ENCODE data around the gene SEPTIN3. TPM values are rescaled to one million over a fixed set of nuclear protein-coding genes. Genes with fewer than 3 reads are reported as not detected.
A peak's percentile ranks its signal among the peaks of the same experiment; 100 is the strongest.
"Not testable (repeated sequence)": the region's sequence is repeated elsewhere in the genome, so short reads cannot be mapped to it uniquely, and the experiment has no call there.

SEPTIN3 gene
- total RNA-seq, 1 donor from 2014 or later = 12.8 TPM

DNA sequence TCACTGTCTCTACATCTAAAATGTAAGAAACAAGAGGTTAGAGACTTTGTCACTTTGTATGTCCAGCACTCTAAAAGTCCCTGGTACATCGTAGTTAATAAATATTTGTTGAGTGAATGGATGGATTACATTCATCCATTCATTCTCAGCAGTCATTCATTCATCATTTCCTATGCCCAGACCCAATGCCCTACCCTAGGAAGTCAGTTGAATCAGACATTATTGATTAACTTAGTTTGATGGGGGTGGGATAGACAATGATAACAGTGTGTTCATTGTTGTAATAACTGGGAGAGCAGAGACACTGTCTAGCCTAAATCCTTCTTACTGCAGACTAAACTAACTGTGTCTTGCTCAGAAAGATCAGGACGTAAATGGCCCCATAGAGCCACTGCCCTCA lies 21.1 kb upstream of the SEPTIN3 start:
- Histone ChIP-seq H3F3A (ENCODE audit: low read depth) (peaks cover 23% of the 10 kb centered on the region), H3K9ac (no peak overlapping the region), H4K20me1 (ENCODE audit: low read depth) (no peaks in the 10 kb centered on the region), H3K4me1 (peaks cover 25% of the 10 kb centered on the region), H3K9me3 (ENCODE audit: low read depth) (no peaks in the 10 kb centered on the region), H3K4me2 (peak overlapping the region; percentile 20), H3K27me3 (no peaks in the 10 kb centered on the region), H2AFZ (replicated peaks) (no peak overlapping the region), H3K79me2 (ENCODE audit: low read depth) (peaks cover 15% of the 10 kb centered on the region), H3K36me3 (no peaks in the 10 kb centered on the region), H3K4me3 (no peak overlapping the region), H3K27ac (no peak overlapping the region)
- TF ChIP-seq, protein P1, sequence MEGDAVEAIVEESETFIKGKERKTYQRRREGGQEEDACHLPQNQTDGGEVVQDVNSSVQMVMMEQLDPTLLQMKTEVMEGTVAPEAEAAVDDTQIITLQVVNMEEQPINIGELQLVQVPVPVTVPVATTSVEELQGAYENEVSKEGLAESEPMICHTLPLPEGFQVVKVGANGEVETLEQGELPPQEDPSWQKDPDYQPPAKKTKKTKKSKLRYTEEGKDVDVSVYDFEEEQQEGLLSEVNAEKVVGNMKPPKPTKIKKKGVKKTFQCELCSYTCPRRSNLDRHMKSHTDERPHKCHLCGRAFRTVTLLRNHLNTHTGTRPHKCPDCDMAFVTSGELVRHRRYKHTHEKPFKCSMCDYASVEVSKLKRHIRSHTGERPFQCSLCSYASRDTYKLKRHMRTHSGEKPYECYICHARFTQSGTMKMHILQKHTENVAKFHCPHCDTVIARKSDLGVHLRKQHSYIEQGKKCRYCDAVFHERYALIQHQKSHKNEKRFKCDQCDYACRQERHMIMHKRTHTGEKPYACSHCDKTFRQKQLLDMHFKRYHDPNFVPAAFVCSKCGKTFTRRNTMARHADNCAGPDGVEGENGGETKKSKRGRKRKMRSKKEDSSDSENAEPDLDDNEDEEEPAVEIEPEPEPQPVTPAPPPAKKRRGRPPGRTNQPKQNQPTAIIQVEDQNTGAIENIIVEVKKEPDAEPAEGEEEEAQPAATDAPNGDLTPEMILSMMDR (IDR thresholded peaks at IDR 0.05) = no peak
- TF ChIP-seq EZH2phosphoT487 (IDR thresholded peaks at IDR 0.05) = no peak
- TF ChIP-seq EZH2 (IDR thresholded peaks at IDR 0.05) = no peak
- Mint-ChIP-seq H3K4me1 (peaks cover 56% of the 10 kb centered on the region), H3K27ac (peak overlapping the region; percentile 42), H3K27me3 (ENCODE audit: insufficient read depth, low read depth) (no peaks in the 10 kb centered on the region), H3K4me3 (peak overlapping the region; percentile 89), H3K36me3 (peaks cover 9% of the 10 kb centered on the region), H3K9me3 (no peaks in the 10 kb centered on the region)
- no peak for DNase-seq (ENCODE audit: low spot score)

DNA sequence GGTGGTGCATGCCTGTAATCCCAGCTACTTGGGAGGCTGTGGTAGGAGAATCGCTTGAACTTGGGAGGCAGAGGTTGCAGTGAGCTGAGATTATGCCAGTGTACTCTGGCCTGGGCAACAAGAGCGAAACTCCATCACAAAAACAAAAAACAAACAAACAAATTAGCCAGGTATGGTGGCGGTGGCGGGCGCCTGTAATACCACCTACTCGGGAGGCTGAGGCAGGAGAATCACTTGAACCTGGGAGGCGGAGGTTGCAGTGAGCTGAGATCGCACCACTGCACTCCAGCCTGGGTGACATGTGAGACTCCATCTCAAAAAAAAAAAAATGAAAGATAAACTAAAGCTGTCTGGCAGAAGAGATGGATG lies 20.3 kb upstream of the SEPTIN3 start:
- not testable (repeated sequence) for H3K27me3 ChIP-seq; H3K36me3 ChIP-seq; H4K20me1 ChIP-seq (ENCODE audit: low read depth); H3K4me3 Mint-ChIP-seq; H3K27ac ChIP-seq; H3K9me3 Mint-ChIP-seq; H3K9ac ChIP-seq; H2AFZ ChIP-seq (replicated peaks); H3K9me3 ChIP-seq (ENCODE audit: low read depth); H3K27me3 Mint-ChIP-seq (ENCODE audit: insufficient read depth, low read depth); H3K4me3 ChIP-seq; H3K4me2 ChIP-seq; DNase-seq (ENCODE audit: low spot score); H3K36me3 Mint-ChIP-seq
- Mint-ChIP-seq H3K27ac (peak overlapping the region; percentile 76), H3K4me1 (peaks cover 59% of the 10 kb centered on the region)
- Histone ChIP-seq H3F3A (ENCODE audit: low read depth) (peaks cover 21% of the 10 kb centered on the region), H3K4me1 (peaks cover 25% of the 10 kb centered on the region), H3K79me2 (ENCODE audit: low read depth) (peaks cover 15% of the 10 kb centered on the region)

DNA sequence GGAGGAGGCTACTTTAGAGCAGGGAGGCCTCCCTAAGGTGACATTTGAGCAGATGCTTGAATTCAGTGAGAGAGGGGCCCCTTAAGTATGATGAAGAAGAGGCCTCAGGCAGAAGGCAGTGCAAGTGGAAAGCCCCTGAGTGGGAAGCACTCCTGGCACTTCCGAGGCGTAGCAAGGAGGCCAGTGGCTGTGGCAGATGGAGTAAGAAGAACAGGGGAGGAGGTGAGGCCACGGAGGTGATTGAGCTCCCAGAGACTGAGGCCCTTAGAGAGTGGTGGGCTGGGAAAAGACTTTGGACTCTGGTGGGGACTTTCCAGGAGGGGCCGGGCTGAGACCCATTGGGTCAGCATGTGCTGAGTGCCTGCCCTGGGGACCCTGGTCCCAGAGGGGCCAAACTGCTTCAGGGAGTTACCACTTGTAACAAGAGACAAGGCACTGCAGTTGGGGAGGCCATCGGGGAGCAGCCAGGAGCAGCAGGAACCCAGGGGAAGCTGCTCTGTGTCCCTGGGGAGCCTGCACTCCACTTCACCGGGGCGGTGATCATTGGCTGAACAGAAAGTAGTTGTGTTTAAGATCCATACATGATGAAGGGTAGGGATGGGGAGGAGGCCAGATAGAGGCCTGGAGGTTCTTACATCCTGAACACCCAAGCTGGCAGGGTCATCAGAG lies 19.8 kb upstream of the SEPTIN3 start:
- peaks cover 20% of the 10 kb centered on the region for H3F3A ChIP-seq (ENCODE audit: low read depth)
- H3K36me3 Mint-ChIP-seq = peaks cover 5% of the 10 kb centered on the region
- no peaks in the 10 kb centered on the region for H3K9me3 ChIP-seq (ENCODE audit: low read depth)
- H3K27me3 Mint-ChIP-seq (ENCODE audit: insufficient read depth, low read depth) = peaks cover 2% of the 10 kb centered on the region
- no peaks in the 10 kb centered on the region for H3K36me3 ChIP-seq
- no peak overlapping the region for H3K4me3 Mint-ChIP-seq
- no peak for DNase-seq (ENCODE audit: low spot score)
- peaks cover 59% of the 10 kb centered on the region for H3K4me1 Mint-ChIP-seq
- no peaks in the 10 kb centered on the region for H3K27me3 ChIP-seq
- no peak overlapping the region for H3K4me2 ChIP-seq
- TF ChIP-seq, protein P1 (IDR thresholded peaks at IDR 0.05) = no peak
- TF ChIP-seq EZH2 (IDR thresholded peaks at IDR 0.05) (no peak), EZH2phosphoT487 (IDR thresholded peaks at IDR 0.05) (no peak)
- no peak overlapping the region for H3K27ac ChIP-seq
- no peak overlapping the region for H3K4me3 ChIP-seq
- H2AFZ ChIP-seq (replicated peaks) = no peak overlapping the region
- peaks cover 25% of the 10 kb centered on the region for H3K4me1 ChIP-seq
- H3K27ac Mint-ChIP-seq = peak overlapping the region; percentile 76
- H3K79me2 ChIP-seq (ENCODE audit: low read depth) = peaks cover 15% of the 10 kb centered on the region
- H3K9me3 Mint-ChIP-seq = no peaks in the 10 kb centered on the region
- no peaks in the 10 kb centered on the region for H4K20me1 ChIP-seq (ENCODE audit: low read depth)
- H3K9ac ChIP-seq = no peak overlapping the region

DNA sequence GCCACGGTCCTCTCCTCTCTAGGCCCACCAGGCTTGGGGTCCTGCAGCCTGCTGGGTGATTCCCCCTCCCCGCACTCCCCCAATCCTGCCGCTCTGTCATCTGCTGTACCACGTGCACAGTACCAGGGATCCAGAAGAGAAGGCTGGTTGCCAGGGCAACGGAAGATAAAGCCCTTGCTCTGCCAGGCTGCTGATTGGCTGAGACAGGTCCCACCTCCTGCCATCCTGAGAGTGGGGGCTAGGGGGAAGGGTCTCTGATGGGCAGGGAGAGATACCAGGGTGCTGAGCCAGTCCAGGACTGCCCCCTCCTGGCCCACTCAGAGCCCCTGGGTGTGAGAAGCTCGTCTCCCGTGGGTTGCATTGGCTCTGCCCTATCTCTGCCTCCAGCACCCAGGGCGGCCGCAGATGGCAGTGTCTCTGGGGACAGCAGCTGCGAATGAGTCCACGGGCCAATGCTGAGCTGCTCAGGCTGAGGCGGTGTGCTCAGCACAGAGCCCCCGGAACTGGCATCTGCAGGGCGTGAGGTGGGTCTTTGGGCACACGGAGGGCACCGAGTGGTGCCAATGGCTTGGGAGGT lies 17.3 kb upstream of the SEPTIN3 start, which contains the start of gene SMIM45:
TSS of gene SMIM45 (plus strand) at position 253 of the 577 bp plus-strand sequence.
- Histone ChIP-seq H3K4me2 (peak within 1 kb of the TSS; percentile 46), H3K4me3 (no peak within 1 kb of the TSS), H4K20me1 (ENCODE audit: low read depth) (no peaks in the 10 kb centered on the region), H3K27ac (no peak within 1 kb of the TSS), H3F3A (ENCODE audit: low read depth) (peaks cover 17% of the 10 kb centered on the region), H3K79me2 (ENCODE audit: low read depth) (no peaks in the 10 kb centered on the region), H3K9ac (no peak within 1 kb of the TSS), H2AFZ (replicated peaks) (no peak within 1 kb of the TSS), H3K4me1 (peaks cover 15% of the 10 kb centered on the region), H3K27me3 (no peaks in the 10 kb centered on the region), H3K9me3 (ENCODE audit: low read depth) (no peaks in the 10 kb centered on the region), H3K36me3 (no peaks in the 10 kb centered on the region)
- Mint-ChIP-seq H3K4me3 (peak within 1 kb of the TSS; percentile 61), H3K27me3 (ENCODE audit: insufficient read depth, low read depth) (peaks cover 2% of the 10 kb centered on the region), H3K36me3 (no peaks in the 10 kb centered on the region), H3K9me3 (no peaks in the 10 kb centered on the region), H3K27ac (peak within 1 kb of the TSS; percentile 33), H3K4me1 (peaks cover 49% of the 10 kb centered on the region)
- peak; percentile 92 for DNase-seq (ENCODE audit: low spot score)
- TF ChIP-seq EZH2phosphoT487 (IDR thresholded peaks at IDR 0.05) = no peak
- TF ChIP-seq, protein P1 (IDR thresholded peaks at IDR 0.05) = peak; percentile 40

All from neural progenitor cell (in vitro differentiated cells).